Stimulated activated naive CD4-positive, alpha-beta T cell treated with Interleukin-2 at 50 U/mL for 16 hours (primary cell): ENCODE data around the gene DYNLRB1.

Experiments used
- DNase-seq: peaks from one replicate; lab custom pipeline; 2025; lab: John Stamatoyannopoulos, UW

The DYNLRB1 gene

GRCh38 chr20:34534391-34535165 is 18.4 kb downstream of the DYNLRB1 start:
- no peak for DNase-seq

- DNase-seq = no peak
These were observed 19.1 kb downstream of the DYNLRB1 start for GRCh38 chr20:34535301-34535840.

- DNase-seq = no peak
These were observed 19.6 kb downstream of the DYNLRB1 start for GRCh38 chr20:34535857-34536256.

- peak; percentile 55 for DNase-seq
These were observed 20.7 kb downstream of the DYNLRB1 start for GRCh38 chr20:34536798-34537394.

- no peak for DNase-seq
These were observed 21.4 kb downstream of the DYNLRB1 start for GRCh38 chr20:34537651-34538050.

GRCh38 chr20:34538671-34539123 is 22.5 kb downstream of the DYNLRB1 start:
- peak; percentile 59 for DNase-seq

GRCh38 chr20:34539756-34540155 is 23.5 kb downstream of the DYNLRB1 start:
- no peak for DNase-seq

- DNase-seq = no peak
These were observed 24.5 kb downstream of the DYNLRB1 start for GRCh38 chr20:34540596-34541263.

- DNase-seq = no peak
These were observed 25.2 kb downstream of the DYNLRB1 start for GRCh38 chr20:34541264-34541901.

GRCh38 chr20:34541917-34542316 is 25.7 kb downstream of the DYNLRB1 start:
- no peak for DNase-seq

GRCh38 chr20:34542439-34542838 is 26.2 kb downstream of the DYNLRB1 start:
- no peak for DNase-seq

- DNase-seq = no peak
These were observed 27.3 kb downstream of the DYNLRB1 start for GRCh38 chr20:34543463-34544056.

- peak; percentile 31 for DNase-seq
These were observed 28.0 kb downstream of the DYNLRB1 start for GRCh38 chr20:34544109-34544796.

GRCh38 chr20:34546751-34547181 is 30.5 kb downstream of the DYNLRB1 start:
- DNase-seq = no peak

GRCh38 chr20:34547844-34548613 is 31.8 kb downstream of the DYNLRB1 start:
- no peak for DNase-seq

GRCh38 chr20:34549291-34549928 is 33.2 kb downstream of the DYNLRB1 start:
- no peak for DNase-seq

GRCh38 chr20:34549929-34550305 is 33.7 kb downstream of the DYNLRB1 start:
- no peak for DNase-seq

- no peak for DNase-seq
These were observed 36.3 kb downstream of the DYNLRB1 start for GRCh38 chr20:34552569-34552968.

GRCh38 chr20:34553366-34553867 is 37.2 kb downstream of the DYNLRB1 start:
- no peak for DNase-seq

GRCh38 chr20:34557936-34558319 is 41.7 kb downstream of the DYNLRB1 start:
- DNase-seq = no peak
